C4-2B (cell line): Measurements from ENCODE around the gene SLC7A6OS.

ENCODE experiments used
- H3K27ac ChIP-seq: fragments of 450-650 bp; 2 replicates; pipeline ENCODE4 v1.5.1; 2017
- CTCF ChIP-seq: fragments of 450-650 bp; conservative IDR thresholded peaks from 2 replicates; pipeline ENCODE4 v1.5.1; 2017; ENCODE audit warnings: mild to moderate bottlenecking
- ZFX ChIP-seq: fragments of 450-650 bp; IDR thresholded peaks from 2 replicates; pipeline ENCODE4 v1.6.1; 2017

The SLC7A6OS gene

GRCh38 chr16:68349838-68350410 is 39.2 kb upstream of the SLC7A6OS start:
- no peak overlapping the region for H3K27ac ChIP-seq
- TF ChIP-seq CTCF (no peak), ZFX (no peak)

GRCh38 chr16:68348639-68349445 is 38.1 kb upstream of the SLC7A6OS start:
- H3K27ac ChIP-seq, result no peak overlapping the region
- no peak for TF ChIP-seq CTCF
- no peak for TF ChIP-seq ZFX

- TF ChIP-seq ZFX, result no peak
- no peak for TF ChIP-seq CTCF
- H3K27ac ChIP-seq, result no peak overlapping the region
These were observed 36.9 kb upstream of the SLC7A6OS start for GRCh38 chr16:68347605-68348004.

GRCh38 chr16:68346892-68347480 is 36.2 kb upstream of the SLC7A6OS start:
- no peak overlapping the region for H3K27ac ChIP-seq
- TF ChIP-seq CTCF (no peak), ZFX (no peak)

GRCh38 chr16:68345958-68346635 is 35.4 kb upstream of the SLC7A6OS start:
- TF ChIP-seq ZFX, result no peak
- TF ChIP-seq CTCF, result no peak
- H3K27ac ChIP-seq, result no peak overlapping the region

GRCh38 chr16:68345351-68345810 is 34.6 kb upstream of the SLC7A6OS start:
- H3K27ac ChIP-seq, result no peak overlapping the region
- TF ChIP-seq ZFX, result no peak
- no peak for TF ChIP-seq CTCF

- H3K27ac ChIP-seq, result no peak overlapping the region
- no peak for TF ChIP-seq CTCF
- TF ChIP-seq ZFX, result no peak
These were observed 33.5 kb upstream of the SLC7A6OS start for GRCh38 chr16:68344252-68344651.
